Activated CD4-positive, alpha-beta memory T cell treated with anti-CD3 and anti-CD28 coated beads for 36 hours (primary cell): ENCODE measurements around the gene MAD2L2. TPM values are rescaled to one million over a fixed set of nuclear protein-coding genes. Genes with fewer than 3 reads are reported as not detected.

Experiments used
- CTCF ChIA-PET: fragments of 350-600 bp; sonication (Branson Sonifier 250); formaldehyde crosslinking; loops from one replicate; lab custom pipeline; 2021; ENCODE audit warnings: antibody characterized with exemption, inconsistent platforms; lab: Charles Lee
- POLR2A ChIA-PET: fragments of 350-600 bp; sonication (Branson Sonifier 250); formaldehyde crosslinking; loops from one replicate; lab custom pipeline; 2021; ENCODE audit warnings: antibody characterized with exemption; lab: Charles Lee
- DNase-seq: peaks from one replicate; pipeline ENCODE4 v3.0.0-alpha.2; 2020
- H3K27ac Mint-ChIP-seq: one replicate; pipeline ENCODE4 v1.8.0; 2021; ENCODE audit warnings: mixed read lengths
- H3K27me3 Mint-ChIP-seq: one replicate; pipeline ENCODE4 v1.8.0; 2021; ENCODE audit warnings: mixed read lengths
- H3K36me3 Mint-ChIP-seq: one replicate; pipeline ENCODE4 v1.8.0; 2021; ENCODE audit warnings: mixed read lengths
- H3K4me1 Mint-ChIP-seq: one replicate; pipeline ENCODE4 v1.8.0; 2021; ENCODE audit warnings: low read depth, mixed read lengths
- H3K4me3 Mint-ChIP-seq: one replicate; pipeline ENCODE4 v1.8.0; 2021; ENCODE audit warnings: mild to moderate bottlenecking, mixed read lengths
- H3K9me3 Mint-ChIP-seq: one replicate; pipeline ENCODE4 v1.8.0; 2021; ENCODE audit warnings: mixed read lengths
- intact Hi-C: fragments of 100-400 bp; cut with micrococcal nuclease; formaldehyde crosslinking; loops from one replicate; pipeline ENCODE4 v1.15.1; 2023
- total RNA-seq, 2 experiments: library from RNA; stranded (reverse); gene quantifications; one replicate each; pipeline ENCODE4 v1.2.3, GENCODE V29; 2021

MAD2L2 gene
- total RNA-seq, 2 experiments from 2014 or later: 88.5 to 93.2 TPM

DNA sequence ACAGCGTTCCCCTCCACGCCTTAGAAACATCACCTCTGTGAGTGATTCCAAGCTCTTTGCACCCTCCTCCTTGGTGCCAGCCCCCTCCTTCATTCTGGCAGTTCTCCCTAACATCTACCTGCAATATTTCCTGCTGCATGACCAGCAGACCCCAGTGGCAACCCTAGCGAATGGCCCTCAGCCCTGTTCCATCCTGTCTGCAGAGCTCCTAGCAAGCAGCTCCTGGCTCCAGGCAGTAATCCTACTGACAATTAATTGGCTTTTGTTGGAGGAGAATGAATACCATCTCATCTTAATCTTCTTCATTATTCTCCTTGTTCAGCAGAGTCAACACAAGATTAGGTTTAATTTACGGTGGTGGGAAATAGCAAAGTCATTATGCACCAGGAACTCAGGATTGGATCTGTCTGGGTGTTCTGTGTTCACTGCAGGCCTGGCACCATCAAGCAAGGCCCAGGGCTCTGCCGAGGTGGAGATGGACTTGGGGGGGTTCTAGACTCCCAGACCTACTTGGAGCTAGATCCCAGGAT is 39.1 kb downstream of the MAD2L2 start:
- H3K9me3 Mint-ChIP-seq: no peaks in the 10 kb centered on the region
- ChIA-PET POLR2A (no interaction called here), CTCF (interaction anchor here (0.7 to 6.1 kb wide), 21 partner anchors 9 to 604 kb away, joined by 3 to 75 read pairs (median 4); partner anchors contain the start of genes FBXO2 and FBXO44)
- H3K27me3 Mint-ChIP-seq: no peaks in the 10 kb centered on the region
- H3K4me3 Mint-ChIP-seq: no peak overlapping the region
- DNase-seq: no peak
- no peak overlapping the region for H3K27ac Mint-ChIP-seq
- H3K36me3 Mint-ChIP-seq: no peaks in the 10 kb centered on the region
- intact Hi-C loops: loop anchor here (1.0 to 10.0 kb wide), 5 partner anchors 167 to 605 kb away; partner anchors contain the start of gene DISP3
- H3K4me1 Mint-ChIP-seq: no peaks in the 10 kb centered on the region

- ChIA-PET POLR2A (no interaction called here), CTCF (interaction anchor here (0.6 to 6.1 kb wide), 12 partner anchors 10 to 603 kb away, joined by 3 to 75 read pairs (median 6); no protein-coding TSS in a partner anchor)
- Mint-ChIP-seq H3K27ac (no peak overlapping the region), H3K4me3 (no peak overlapping the region), H3K36me3 (no peaks in the 10 kb centered on the region), H3K4me1 (no peaks in the 10 kb centered on the region), H3K27me3 (peaks cover 4% of the 10 kb centered on the region), H3K9me3 (no peaks in the 10 kb centered on the region)
- intact Hi-C loops: loop anchor here (5.0 to 10.0 kb wide), 2 partner anchors 166 to 319 kb away; partner anchors contain the start of gene DISP3
- no peak for DNase-seq
Observed at GRCh38 chr1:11640944-11641343, 40.0 kb downstream of the MAD2L2 start.

GRCh38 chr1:11640101-11640500 is 40.8 kb downstream of the MAD2L2 start:
- intact Hi-C loops: loop anchor here (5.0 to 10.0 kb wide), 2 partner anchors 165 to 318 kb away; partner anchors contain the start of gene DISP3
- DNase-seq: no peak
- Mint-ChIP-seq H3K36me3 (no peaks in the 10 kb centered on the region), H3K27ac (no peak overlapping the region), H3K4me1 (no peaks in the 10 kb centered on the region), H3K4me3 (no peak overlapping the region), H3K27me3 (peaks cover 4% of the 10 kb centered on the region), H3K9me3 (no peaks in the 10 kb centered on the region)
- CTCF ChIA-PET: interaction anchor here (0.6 to 6.1 kb wide), 3 partner anchors 302 to 602 kb away, joined by 3 to 75 read pairs (median 3); no protein-coding TSS in a partner anchor
- POLR2A ChIA-PET: no interaction called here

- CTCF ChIA-PET: interaction anchor here (0.6 kb wide), 1 partner anchor 396 kb away, joined by 3 read pairs; no protein-coding TSS in a partner anchor
- H3K27ac Mint-ChIP-seq: no peak overlapping the region
Observed at GRCh38 chr1:11639372-11639771, 41.6 kb downstream of the MAD2L2 start.

GRCh38 chr1:11638121-11638520 is 42.8 kb downstream of the MAD2L2 start:
- Mint-ChIP-seq H3K4me1 (no peaks in the 10 kb centered on the region), H3K27ac (no peak overlapping the region), H3K4me3 (no peak overlapping the region), H3K9me3 (no peaks in the 10 kb centered on the region), H3K36me3 (no peaks in the 10 kb centered on the region), H3K27me3 (peaks cover 4% of the 10 kb centered on the region)
- CTCF ChIA-PET: interaction anchor here (0.9 to 1.2 kb wide), 2 partner anchors 159 to 601 kb away, joined by 3 read pairs; partner anchors contain the start of gene DISP3
- POLR2A ChIA-PET: no interaction called here
- intact Hi-C loops: no loop called here
- no peak for DNase-seq

More at GRCh38 chr1:11639372-11639771, 41.6 kb downstream of the MAD2L2 start:
- Mint-ChIP-seq H3K27me3 (peaks cover 4% of the 10 kb centered on the region), H3K9me3 (no peaks in the 10 kb centered on the region), H3K4me3 (no peak overlapping the region), H3K36me3 (no peaks in the 10 kb centered on the region), H3K4me1 (no peaks in the 10 kb centered on the region)
- no peak for DNase-seq
- POLR2A ChIA-PET: no interaction called here
- intact Hi-C loops: no loop called here

GRCh38 chr1:11634365-11635192 is 46.4 kb downstream of the MAD2L2 start:
- ChIA-PET CTCF (interaction anchor here (1.2 to 1.4 kb wide), 2 partner anchors 9 to 270 kb away, joined by 3 to 4 read pairs; no protein-coding TSS in a partner anchor), POLR2A (no interaction called here)
- intact Hi-C loops: no loop called here
- H3K4me3 Mint-ChIP-seq: no peak overlapping the region
- H3K36me3 Mint-ChIP-seq: no peaks in the 10 kb centered on the region
- peaks cover 7% of the 10 kb centered on the region for H3K27me3 Mint-ChIP-seq
- DNase-seq: no peak
- H3K27ac Mint-ChIP-seq: no peak overlapping the region
- H3K4me1 Mint-ChIP-seq: no peaks in the 10 kb centered on the region
- no peaks in the 10 kb centered on the region for H3K9me3 Mint-ChIP-seq

DNA sequence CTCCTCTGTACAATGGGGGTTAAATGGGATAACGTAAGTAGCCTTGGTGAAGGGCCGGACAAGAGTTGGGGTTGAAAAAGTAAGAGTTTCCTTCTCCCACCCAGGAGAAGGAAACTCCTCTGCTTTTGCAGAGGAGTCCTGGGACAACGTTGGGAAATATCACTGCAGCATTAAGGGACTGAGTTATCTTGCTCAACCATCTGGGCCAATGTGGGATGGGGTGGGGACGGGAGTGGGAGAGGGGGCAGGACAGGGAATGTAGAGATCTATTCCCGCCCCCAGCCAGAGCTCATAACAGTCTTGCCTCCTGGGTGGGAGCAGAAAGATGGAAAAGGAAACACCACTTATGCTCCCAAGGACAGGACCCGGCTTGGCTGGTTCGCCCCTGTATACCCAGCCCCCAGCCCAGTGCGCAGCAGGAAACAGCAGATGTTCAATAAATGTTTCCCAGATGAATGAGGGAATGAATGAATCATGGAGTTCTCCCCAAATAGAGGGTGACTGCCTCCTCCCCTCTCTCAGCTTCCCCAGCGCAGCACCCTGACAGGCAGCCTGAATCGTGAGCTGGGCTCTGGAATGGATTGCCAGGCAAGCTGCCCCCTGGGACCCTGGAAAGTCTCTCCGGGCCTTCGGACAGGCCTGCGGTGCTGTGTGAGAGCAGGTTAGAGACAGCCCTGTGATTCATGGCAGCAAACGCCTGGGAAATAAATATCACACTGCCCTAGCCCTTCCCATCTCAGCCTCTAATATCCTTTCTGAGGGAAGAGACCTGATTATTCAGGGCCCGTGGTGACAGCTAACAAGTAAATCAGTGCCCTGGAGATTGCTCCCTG is 51.5 kb downstream of the MAD2L2 start:
- no peaks in the 10 kb centered on the region for H3K9me3 Mint-ChIP-seq
- no peaks in the 10 kb centered on the region for H3K36me3 Mint-ChIP-seq
- H3K4me1 Mint-ChIP-seq: no peaks in the 10 kb centered on the region
- intact Hi-C loops: no loop called here
- ChIA-PET CTCF (no interaction called here), POLR2A (no interaction called here)
- H3K27me3 Mint-ChIP-seq: peaks cover 13% of the 10 kb centered on the region
- H3K4me3 Mint-ChIP-seq: no peak overlapping the region
- H3K27ac Mint-ChIP-seq: no peak overlapping the region
- DNase-seq: no peak

- H3K9me3 Mint-ChIP-seq: no peaks in the 10 kb centered on the region
- intact Hi-C loops: no loop called here
- ChIA-PET CTCF (no interaction called here), POLR2A (no interaction called here)
- H3K36me3 Mint-ChIP-seq: no peaks in the 10 kb centered on the region
- no peaks in the 10 kb centered on the region for H3K4me1 Mint-ChIP-seq
- H3K4me3 Mint-ChIP-seq: no peak overlapping the region
- no peak overlapping the region for H3K27ac Mint-ChIP-seq
- H3K27me3 Mint-ChIP-seq: peaks cover 13% of the 10 kb centered on the region
- DNase-seq: no peak
Observed at GRCh38 chr1:11628767-11629166, 52.2 kb downstream of the MAD2L2 start.

DNA sequence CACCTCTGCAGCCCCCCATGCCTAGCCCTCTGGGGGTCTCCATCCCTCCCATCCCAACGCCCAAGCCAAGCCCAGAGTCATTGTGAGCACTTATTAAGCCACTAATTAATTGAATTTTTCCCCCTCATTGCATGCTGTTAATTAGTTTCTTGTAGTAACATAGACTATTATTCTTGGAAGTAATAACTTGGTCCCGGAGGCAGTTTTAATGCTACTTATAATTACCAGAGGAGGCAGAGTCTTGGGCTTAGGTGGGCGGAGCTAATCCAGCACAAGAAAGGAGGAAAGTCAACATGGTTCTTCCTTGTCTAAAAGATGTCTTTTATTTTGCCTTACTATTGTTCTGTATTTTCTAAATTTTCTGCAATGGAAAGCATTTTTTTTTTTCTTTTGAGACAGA is 54.4 kb downstream of the MAD2L2 start:
- Mint-ChIP-seq H3K4me1 (no peaks in the 10 kb centered on the region), H3K9me3 (no peaks in the 10 kb centered on the region), H3K36me3 (no peaks in the 10 kb centered on the region), H3K27me3 (peaks cover 14% of the 10 kb centered on the region), H3K27ac (no peak overlapping the region), H3K4me3 (no peak overlapping the region)
- POLR2A ChIA-PET: no interaction called here
- CTCF ChIA-PET: no interaction called here
- intact Hi-C loops: no loop called here
- DNase-seq: no peak
